A549 (cell line): ENCODE results near the gene TFAP2B. TPM values are rescaled to one million over a fixed set of nuclear protein-coding genes. Genes with fewer than 3 reads are reported as not detected.

Source experiments
- ATAC-seq, 2 experiments: fragments of 200-7000 bp in 1 of 2; fragments of >200 bp in 1 of 2; cut with Nextera tagmentation in 1 of 2; cut with Tn5 transposase in 1 of 2; 3 replicates each; pipeline versions ENCODE4 v1.8.0 to v1.9.1; 2018 to 2020; ENCODE audit warnings: mild to moderate bottlenecking in 1 of 2, moderate library complexity in 1 of 2
- CTCF ChIA-PET: fragments of 300-600 bp; sonication (Branson Sonifier 250); formaldehyde crosslinking; extraction: SDS; loops from one replicate; lab custom pipeline; 2021; ENCODE audit warnings: antibody characterized with exemption, inconsistent platforms; lab: Yijun Ruan, JAX
- POLR2A ChIA-PET: fragments of 350-600 bp; formaldehyde crosslinking; extraction: SDS; loops from one replicate; lab custom pipeline; 2021; ENCODE audit warnings: antibody characterized with exemption, inconsistent platforms; lab: Yijun Ruan, JAX
- DNase-seq, 2 experiments: peaks; one replicate each; pipeline versions ENCODE4 v3.0.0 to v3.0.0-alpha.2; 2011 to 2016; ENCODE audit warnings: low read depth in 1 of 2, low spot score in 1 of 2
- FAIRE-seq: peaks from 2 replicates; lab custom pipeline; 2011; peaks lifted over from hg19 to GRCh38; lab: Jason Lieb, UNC
- H3K27ac ChIP-seq, 2 experiments: fragments of >200 bp; sonication (Bioruptor Twin); formaldehyde crosslinking; 3 replicates each; pipeline ENCODE4 v1.5.1; 2016 to 2017
- H3K4me1 ChIP-seq: fragments of >200 bp; sonication (Bioruptor Twin); formaldehyde crosslinking; 3 replicates; pipeline ENCODE4 v1.6.1; 2016
- H3K4me2 ChIP-seq: fragments of >200 bp; sonication (Bioruptor Twin); formaldehyde crosslinking; 3 replicates; pipeline ENCODE4 v1.6.1; 2016
- H3K4me3 ChIP-seq: fragments of >200 bp; sonication (Bioruptor Twin); formaldehyde crosslinking; 3 replicates; pipeline ENCODE4 v1.5.1; 2016
- H3K9me3 ChIP-seq: fragments of >200 bp; sonication (Bioruptor Twin); formaldehyde crosslinking; 3 replicates; pipeline ENCODE4 v1.6.1; 2016
- CEBPB ChIP-seq, 2 experiments: fragments of >200 bp in 1 of 2; sonication (Bioruptor Twin) in 1 of 2; formaldehyde crosslinking in 1 of 2; IDR thresholded peaks; 2 replicates each; pipeline ENCODE4 v1.6.1; 2012 to 2016
- CHD4 ChIP-seq: fragments of 200-600 bp; sonication (generic); IDR thresholded peaks from 2 replicates; pipeline ENCODE4 v1.6.1; 2016; ENCODE audit warnings: antibody characterized with exemption, mild to moderate bottlenecking, borderline replicate concordance
- CTCF ChIP-seq: fragments of >200 bp; sonication (Bioruptor Twin); formaldehyde crosslinking; IDR thresholded peaks from 3 replicates; pipeline ENCODE4 v1.5.1; 2016
- EHF ChIP-seq: fragments of 250-450 bp; sonication (Bioruptor Pico); IDR thresholded peaks from 2 replicates; pipeline ENCODE4 v1.5.0; 2020; ENCODE audit warnings: mild to moderate bottlenecking
- EHMT2 ChIP-seq: fragments of 200-600 bp; sonication (generic); IDR thresholded peaks from 2 replicates; pipeline ENCODE4 v1.6.1; 2016; ENCODE audit warnings: antibody characterized with exemption, low read depth, mild to moderate bottlenecking, moderate library complexity
- ESRRA ChIP-seq: fragments of 150-350 bp; IDR thresholded peaks from 2 replicates; pipeline ENCODE4 v1.6.1; 2014; ENCODE audit warnings: mild to moderate bottlenecking, low read length, borderline replicate concordance
- FOSB ChIP-seq: fragments of 250-450 bp; sonication (Bioruptor Pico); IDR thresholded peaks from 2 replicates; pipeline ENCODE4 v1.5.0; 2020; ENCODE audit warnings: mild to moderate bottlenecking, moderate library complexity
- FOSL2 ChIP-seq, 2 experiments: fragments of 450-650 bp in 1 of 2; fragments of >200 bp in 1 of 2; sonication (Bioruptor Twin) in 1 of 2; formaldehyde crosslinking; IDR thresholded peaks; 2 replicates each; pipeline versions ENCODE4 v1.5.0 to v1.6.1; 2016 to 2020; ENCODE audit warnings: mild to moderate bottlenecking in 1 of 2, moderate library complexity in 1 of 2
- FOXS1 ChIP-seq: fragments of 250-450 bp; sonication (Bioruptor Pico); IDR thresholded peaks from 2 replicates; pipeline ENCODE4 v1.5.0; 2020; ENCODE audit warnings: mild to moderate bottlenecking, moderate library complexity
- JUNB ChIP-seq: fragments of >200 bp; sonication (Bioruptor Twin); formaldehyde crosslinking; IDR thresholded peaks from 2 replicates; pipeline ENCODE4 v1.6.1; 2016
- KDM1A ChIP-seq: fragments of 200-600 bp; sonication (generic); IDR thresholded peaks from 2 replicates; pipeline ENCODE4 v1.6.1; 2016; ENCODE audit warnings: low read depth, mild to moderate bottlenecking
- KDM5A ChIP-seq: fragments of 200-600 bp; sonication (generic); IDR thresholded peaks from 2 replicates; pipeline ENCODE4 v1.6.1; 2016; ENCODE audit warnings: antibody characterized with exemption, mild to moderate bottlenecking
- MAFK ChIP-seq: fragments of 450-650 bp; IDR thresholded peaks from 2 replicates; pipeline ENCODE4 v1.6.1; 2014; ENCODE audit not compliant: partially characterized antibody
- MAX ChIP-seq: IDR thresholded peaks from 2 replicates; pipeline ENCODE4 v1.6.1; 2012
- MYC ChIP-seq: IDR thresholded peaks from 2 replicates; pipeline ENCODE4 v1.6.1; 2012; ENCODE audit warnings: mild to moderate bottlenecking, inconsistent platforms, low read length, improper control_type of control experiment, borderline replicate concordance
- NPAS2 ChIP-seq: fragments of 250-450 bp; sonication (Bioruptor Pico); IDR thresholded peaks from 2 replicates; pipeline ENCODE4 v1.8.0; 2022; ENCODE audit warnings: mild to moderate bottlenecking, moderate library complexity, borderline replicate concordance
- NR3C1 ChIP-seq: fragments of >200 bp; sonication (Bioruptor Twin); formaldehyde crosslinking; IDR thresholded peaks from 3 replicates; pipeline ENCODE4 v1.6.1; 2017
- PBX3 ChIP-seq: IDR thresholded peaks from 2 replicates; pipeline ENCODE4 v1.6.1; 2012
- PHF8 ChIP-seq: fragments of 200-600 bp; sonication (generic); IDR thresholded peaks from 2 replicates; pipeline ENCODE4 v1.6.1; 2016; ENCODE audit warnings: low read depth, mild to moderate bottlenecking, antibody characterized with exemption, moderate library complexity, borderline replicate concordance
- POLR2A ChIP-seq: IDR thresholded peaks from 2 replicates; pipeline ENCODE4 v1.6.1; 2012; ENCODE audit warnings: mild to moderate bottlenecking, low read length
- RCOR1 ChIP-seq: fragments of 150-350 bp; IDR thresholded peaks from 2 replicates; pipeline ENCODE4 v1.6.1; 2014; ENCODE audit warnings: antibody characterized with exemption, low read length, low read depth
- RFX5 ChIP-seq: fragments of 450-650 bp; IDR thresholded peaks from 2 replicates; pipeline ENCODE4 v1.7.1; 2014; ENCODE audit warnings: antibody characterized with exemption, mild to moderate bottlenecking, moderate library complexity
- RNF2 ChIP-seq: fragments of 200-600 bp; sonication (generic); IDR thresholded peaks from 2 replicates; pipeline ENCODE4 v1.6.1; 2016; ENCODE audit warnings: low read depth, mild to moderate bottlenecking, antibody characterized with exemption, moderate library complexity, borderline replicate concordance
- WGBS: methylation state at CpG from one replicate; pipeline ENCODE4 v1.1.6; 2017; ENCODE audit errors: missing lambda C conversion rate; 5-methylcytosine and 5-hydroxymethylcytosine counted together
- polyA plus RNA-seq, 4 experiments: library from polyadenylated mRNA; depleted of rRNA in 3 of 4; stranded (reverse); fragments of >200 nt; fragmentation: RNase III in 1 of 4; extraction: RNeasy Plus Mini Kit Qiagen cat#74134 plus additional on column Dnase treatment in 1 of 4; gene quantifications; 2 replicates in 3 of 4; 3 replicates in 1 of 4; pipeline ENCODE4 v1.2.3, GENCODE V29; 2011 to 2017
- TF ChIP-seq, protein P1 (sequence below): IDR thresholded peaks from 2 replicates; pipeline ENCODE4 v1.6.1; 2012; ENCODE audit warnings: low read depth, borderline replicate concordance
- TF ChIP-seq, protein P2 (sequence below): fragments of >200 bp; sonication (Bioruptor Twin); formaldehyde crosslinking; IDR thresholded peaks from 3 replicates; pipeline ENCODE4 v1.6.1; 2016

Gene TFAP2B
- polyA plus RNA-seq, 2 of the 4 experiments (the other 2 are of a cell fraction) = not detected

DNA sequence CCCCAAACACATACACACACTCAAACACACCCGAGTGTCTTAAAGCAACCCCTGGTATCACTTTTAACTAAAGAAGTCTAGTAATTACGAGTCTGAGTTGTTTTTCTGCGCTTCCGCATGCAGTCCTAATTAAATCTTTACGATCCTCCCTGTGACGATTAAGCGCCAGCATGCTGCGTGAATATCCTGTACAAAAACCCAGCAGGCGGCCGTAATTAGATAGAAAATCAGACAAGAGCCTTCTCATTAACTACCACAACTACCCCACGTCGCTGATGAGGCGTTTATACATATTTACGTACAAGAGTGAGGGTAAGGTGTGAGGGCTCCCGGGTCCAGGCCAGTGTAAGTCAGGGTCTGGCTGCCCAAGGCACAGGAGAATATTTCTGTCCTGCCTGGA is 8.1 kb downstream of the TFAP2B start:
- no peak overlapping the region for H3K4me2 ChIP-seq
- H3K27ac ChIP-seq = no peak overlapping the region
- H3K4me3 ChIP-seq = no peak overlapping the region
- TF ChIP-seq FOSB = no peak
- no peak for TF ChIP-seq POLR2A
- TF ChIP-seq, protein P1, sequence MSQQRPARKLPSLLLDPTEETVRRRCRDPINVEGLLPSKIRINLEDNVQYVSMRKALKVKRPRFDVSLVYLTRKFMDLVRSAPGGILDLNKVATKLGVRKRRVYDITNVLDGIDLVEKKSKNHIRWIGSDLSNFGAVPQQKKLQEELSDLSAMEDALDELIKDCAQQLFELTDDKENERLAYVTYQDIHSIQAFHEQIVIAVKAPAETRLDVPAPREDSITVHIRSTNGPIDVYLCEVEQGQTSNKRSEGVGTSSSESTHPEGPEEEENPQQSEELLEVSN = no peak
- TF ChIP-seq CHD4 = no peak
- TF ChIP-seq, all 56 proteins: peak for 0
- no peaks in the 10 kb centered on the region for H3K9me3 ChIP-seq
- DNase-seq (no peak), ATAC-seq (no peak), FAIRE-seq (no peak)
- WGBS = 41% methylated on average over 15 of the region's 15 CpGs
- POLR2A ChIA-PET = no interaction called here
- no peaks in the 10 kb centered on the region for H3K4me1 ChIP-seq
- CTCF ChIA-PET = no interaction called here

DNA sequence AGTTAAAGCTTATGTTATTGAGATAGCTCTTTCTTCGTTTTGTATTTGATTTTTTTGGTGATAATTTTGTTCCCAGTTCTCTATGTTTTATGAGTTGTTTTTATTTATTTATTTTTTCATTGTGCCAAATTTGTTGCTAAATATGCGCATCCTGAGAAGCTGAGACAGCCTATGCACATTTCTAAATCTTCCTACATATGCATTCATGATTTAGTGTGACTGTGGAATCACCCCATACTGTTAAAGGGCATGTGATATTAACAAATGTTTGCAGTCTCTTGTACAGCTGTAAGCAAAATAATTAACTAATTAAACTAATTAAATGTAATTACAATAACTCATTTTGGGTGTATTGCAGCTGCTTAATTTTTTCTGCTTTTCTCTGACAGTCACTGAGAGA is 10.4 kb downstream of the TFAP2B start:
- POLR2A ChIA-PET = no interaction called here

DNA sequence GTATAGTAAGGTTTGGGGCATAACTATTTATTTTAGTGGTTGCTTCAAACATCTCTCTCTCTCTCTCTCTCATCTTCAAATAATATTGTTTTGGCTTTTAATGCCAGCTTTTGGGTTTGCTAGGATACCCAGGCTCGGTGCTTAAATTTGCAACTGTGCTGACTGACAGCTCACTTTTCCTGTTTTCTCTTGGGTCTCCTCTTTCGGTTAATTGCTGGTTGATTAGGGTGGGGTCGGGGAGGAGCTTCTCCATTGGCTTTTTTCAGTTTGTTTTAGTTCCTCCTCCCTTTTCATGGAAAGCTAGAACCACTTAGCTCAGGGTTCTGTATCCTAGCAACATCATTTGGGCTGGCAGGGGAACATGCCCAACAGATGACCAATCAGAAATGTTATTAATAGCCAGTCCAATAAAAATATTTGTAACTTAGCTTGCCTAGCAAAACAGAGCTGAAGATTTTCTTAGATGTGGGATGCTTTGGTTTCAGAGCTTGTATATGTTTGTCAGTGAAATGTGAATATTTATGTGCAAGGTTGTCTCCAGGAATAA is 11.3 kb downstream of the TFAP2B start:
- Histone ChIP-seq H3K9me3 (no peaks in the 10 kb centered on the region), H3K4me3 (no peak overlapping the region), H3K27ac (no peak overlapping the region), H3K4me1 (no peaks in the 10 kb centered on the region), H3K4me2 (no peak overlapping the region)
- ChIA-PET POLR2A (no interaction called here), CTCF (interaction anchor here (0.8 kb wide), 1 partner anchor 14 kb away, joined by 3 read pairs; no protein-coding TSS in a partner anchor)
- TF ChIP-seq FOSL2 (IDR thresholded peaks at IDR 0.05) = no peak
- TF ChIP-seq FOSL2 (CRISPR knock-in tag; IDR thresholded peaks at IDR 0.05) = no peak
- no peak for TF ChIP-seq ESRRA
- no peak for TF ChIP-seq PBX3
- TF ChIP-seq EHF (CRISPR knock-in tag) = no peak
- TF ChIP-seq EHMT2 = no peak
- no peak for TF ChIP-seq MAFK
- no peak for TF ChIP-seq NR3C1
- TF ChIP-seq KDM5A = no peak
- no peak for TF ChIP-seq FOXS1
- 0% methylated on average over 3 of the region's 3 CpGs for WGBS
- no peak for ATAC-seq
- FAIRE-seq = no peak
- no peak for DNase-seq

More for the DNA sequence above, 10.4 kb downstream of the TFAP2B start:
- TF ChIP-seq RCOR1 (no peak), MYC (no peak), PHF8 (no peak), RNF2 (no peak), MAFK (no peak), CEBPB (IDR thresholded peaks at IDR 0.05) (no peak), NPAS2 (CRISPR knock-in tag) (no peak), JUNB (no peak), RFX5 (no peak), CTCF (no peak), KDM1A (no peak), MAX (no peak)
- TF ChIP-seq, protein P2, sequence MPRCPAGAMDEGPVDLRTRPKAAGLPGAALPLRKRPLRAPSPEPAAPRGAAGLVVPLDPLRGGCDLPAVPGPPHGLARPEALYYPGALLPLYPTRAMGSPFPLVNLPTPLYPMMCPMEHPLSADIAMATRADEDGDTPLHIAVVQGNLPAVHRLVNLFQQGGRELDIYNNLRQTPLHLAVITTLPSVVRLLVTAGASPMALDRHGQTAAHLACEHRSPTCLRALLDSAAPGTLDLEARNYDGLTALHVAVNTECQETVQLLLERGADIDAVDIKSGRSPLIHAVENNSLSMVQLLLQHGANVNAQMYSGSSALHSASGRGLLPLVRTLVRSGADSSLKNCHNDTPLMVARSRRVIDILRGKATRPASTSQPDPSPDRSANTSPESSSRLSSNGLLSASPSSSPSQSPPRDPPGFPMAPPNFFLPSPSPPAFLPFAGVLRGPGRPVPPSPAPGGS = no peak
- 24% methylated on average over 2 of the region's 2 CpGs for WGBS
- DNase-seq (no peak), FAIRE-seq (no peak), ATAC-seq (no peak)
- Histone ChIP-seq H3K4me3 (no peak overlapping the region), H3K4me1 (no peaks in the 10 kb centered on the region), H3K27ac (no peak overlapping the region), H3K4me2 (no peak overlapping the region), H3K9me3 (no peaks in the 10 kb centered on the region)
- CTCF ChIA-PET = interaction anchor here (1.5 kb wide), 1 partner anchor 13 kb away, joined by 4 read pairs; no protein-coding TSS in a partner anchor
